ENCODE results near the gene PRKG2.

Gene PRKG2

DNA sequence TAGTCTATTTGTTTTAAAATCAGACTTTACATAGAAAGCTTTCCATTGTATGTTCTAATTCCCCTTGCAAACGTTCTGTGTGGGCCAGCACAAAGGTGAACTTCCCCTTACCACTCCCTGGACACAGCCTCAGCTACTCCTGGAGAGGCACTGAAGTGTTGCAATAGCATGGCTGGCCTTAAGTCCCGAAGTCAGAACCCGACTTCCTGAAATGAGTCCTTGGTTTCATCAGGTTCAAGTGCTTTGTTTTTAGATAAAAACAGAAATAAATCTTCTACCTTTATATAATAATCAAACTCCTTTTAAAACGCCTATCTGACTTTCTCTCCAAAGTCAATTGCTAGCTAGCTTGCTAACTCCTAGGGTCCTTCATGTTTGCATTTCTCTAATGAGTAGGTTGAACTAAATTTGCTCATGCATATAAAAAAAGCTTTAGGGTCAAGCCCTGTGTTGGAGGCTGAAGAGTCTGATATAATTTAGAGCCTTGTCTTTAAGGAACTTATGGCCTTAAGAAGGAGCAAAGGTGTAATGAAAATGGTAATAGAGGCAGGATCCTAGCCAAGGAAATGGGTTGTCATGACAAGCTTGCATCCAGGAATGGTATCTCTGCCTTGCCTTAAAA is 175.6 kb downstream of the PRKG2 start:
- TF ChIP-seq POLR2A (IDR thresholded peaks at IDR 0.05; ENCODE audit: low read length), result no peak
- TF ChIP-seq GATA1 (IDR thresholded peaks at IDR 0.05; ENCODE audit: low read depth, low read length), result no peak
- DNase-seq, result no peak

DNA sequence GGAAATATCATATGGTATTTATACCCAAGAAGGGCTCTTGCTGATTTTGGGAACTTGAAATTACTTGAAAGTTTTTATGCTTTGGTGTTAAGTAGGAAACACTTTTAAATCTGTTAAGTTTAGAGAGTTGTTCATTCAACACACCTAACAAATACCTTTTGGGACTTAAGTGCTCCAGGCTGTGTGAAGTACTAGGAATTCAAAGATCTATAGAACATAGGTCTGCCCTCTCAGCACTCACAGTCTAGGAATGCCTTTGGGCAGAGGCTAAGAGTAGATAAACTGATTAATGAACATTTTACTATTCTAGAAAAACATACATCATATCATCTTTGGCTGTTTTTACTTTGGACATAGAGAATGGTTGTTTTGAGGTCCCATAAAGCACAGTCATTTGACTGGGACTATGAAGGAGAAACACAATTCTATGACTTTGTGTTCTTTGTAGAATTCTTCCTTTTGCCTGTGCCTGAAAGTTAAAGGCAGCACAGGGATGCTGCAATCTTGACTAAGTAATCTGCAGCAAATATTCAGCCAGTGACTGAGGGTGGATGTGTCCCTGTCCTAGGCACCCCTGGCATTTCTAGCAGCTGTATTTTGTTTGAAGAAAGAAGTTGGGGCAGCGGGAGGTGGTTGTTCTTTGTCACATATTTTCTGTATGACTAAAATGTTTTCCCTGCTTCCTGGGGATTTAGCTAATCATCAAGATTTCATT is 176.2 kb downstream of the PRKG2 start:
- TF ChIP-seq GATA1 (IDR thresholded peaks at IDR 0.05; ENCODE audit: low read depth, low read length) (no peak), POLR2A (IDR thresholded peaks at IDR 0.05; ENCODE audit: low read length) (no peak)
- DNase-seq, result no peak
